DOHH2 (cell line): ENCODE measurements around the gene COL4A2.

Source experiments
- CTCF ChIP-seq: fragments of 200-600 bp; sonication (generic); IDR thresholded peaks from one replicate; pipeline ENCODE4 v1.5.1; 2014; ENCODE audit warnings: antibody characterized with exemption, mild to moderate bottlenecking, low read depth, low read length; ENCODE audit not compliant: poor library complexity, severe bottlenecking
- EZH2phosphoT487 ChIP-seq: fragments of 200-600 bp; sonication (generic); IDR thresholded peaks from 2 replicates; pipeline ENCODE4 v1.6.1; 2017; ENCODE audit warnings: borderline replicate concordance, mild to moderate bottlenecking, antibody characterized with exemption, low read length, moderate library complexity, mixed read lengths

GRCh38 chr13:110512198-110512740 lies 205.2 kb downstream of the COL4A2 start:
- TF ChIP-seq CTCF (no peak), EZH2phosphoT487 (no peak)
